GM12878 (cell line): ENCODE data around the gene ZNF454. TPM values are rescaled to one million over a fixed set of nuclear protein-coding genes. Genes with fewer than 3 reads are reported as not detected.

Experiments
- GABPA ChIP-seq: IDR thresholded peaks from 2 replicates; pipeline ENCODE4 v1.6.1; 2014; ENCODE audit warnings: antibody characterized with exemption, low read depth, mild to moderate bottlenecking, inconsistent platforms
- POLR2AphosphoS5 ChIP-seq: IDR thresholded peaks from 2 replicates; pipeline ENCODE4 v1.6.1; 2011; ENCODE audit warnings: mild to moderate bottlenecking, low read length, inconsistent platforms
- polyA plus RNA-seq, 11 experiments: library from polyadenylated mRNA; depleted of rRNA in 4 of 11; unstranded in 6 of 11; stranded (reverse) in 5 of 11; fragments of >200 nt; fragmentation: Nextera tagmentation in 4 of 11; fragmentation: Illumina TruSeq in 1 of 11; extraction: Ambion mirVana in 4 of 11; extraction: Trizol in 1 of 11; gene quantifications; 1 replicate in 1 of 11; 2 replicates in 10 of 11; pipeline versions ENCODE4 v1.2.1 to v1.2.3, GENCODE V29; 2011 to 2016; ENCODE audit warnings: inconsistent platforms in 2 of 11, missing spikeins in 2 of 11, low read depth in 1 of 11
- total RNA-seq, 4 experiments: library from RNA; depleted of rRNA in 3 of 4; stranded (reverse); fragments of >200 nt in 3 of 4; fragmentation: Illumina TruSeq in 1 of 4; extraction: Trizol in 1 of 4; gene quantifications; 2 replicates each; pipeline versions ENCODE4 v1.2.1 to v1.2.3, GENCODE V29; 2013 to 2021
- TF ChIP-seq, protein P1 (sequence below): fragments of 450-650 bp; IDR thresholded peaks from 2 replicates; pipeline ENCODE4 v1.6.1; 2016; ENCODE audit warnings: mild to moderate bottlenecking

The ZNF454 gene
- total and polyA plus RNA-seq, 10 of the 15 experiments (the other 5 are each of a cell fraction or from before 2014, with no cell fraction given), result not detected

DNA sequence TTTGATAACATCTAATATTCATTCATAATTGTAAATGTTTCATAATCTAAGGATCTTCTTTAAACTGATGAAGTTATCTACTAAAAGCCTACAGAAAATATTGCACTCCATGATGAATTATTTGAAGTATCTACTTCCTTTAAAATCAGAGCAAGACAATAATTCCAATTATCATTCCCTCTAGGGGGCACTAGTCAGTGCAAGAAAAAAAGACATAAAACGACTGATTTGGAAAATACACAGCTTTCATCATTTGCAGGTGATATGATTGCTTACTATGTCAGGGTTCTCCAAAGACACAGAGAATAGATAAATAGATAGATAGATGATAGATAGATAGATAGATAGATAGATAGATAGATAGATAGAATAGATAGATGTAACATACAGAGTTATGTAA is 67.7 kb downstream of the ZNF454 start (continued):
- TF ChIP-seq GABPA, result no peak
- TF ChIP-seq, protein P1, sequence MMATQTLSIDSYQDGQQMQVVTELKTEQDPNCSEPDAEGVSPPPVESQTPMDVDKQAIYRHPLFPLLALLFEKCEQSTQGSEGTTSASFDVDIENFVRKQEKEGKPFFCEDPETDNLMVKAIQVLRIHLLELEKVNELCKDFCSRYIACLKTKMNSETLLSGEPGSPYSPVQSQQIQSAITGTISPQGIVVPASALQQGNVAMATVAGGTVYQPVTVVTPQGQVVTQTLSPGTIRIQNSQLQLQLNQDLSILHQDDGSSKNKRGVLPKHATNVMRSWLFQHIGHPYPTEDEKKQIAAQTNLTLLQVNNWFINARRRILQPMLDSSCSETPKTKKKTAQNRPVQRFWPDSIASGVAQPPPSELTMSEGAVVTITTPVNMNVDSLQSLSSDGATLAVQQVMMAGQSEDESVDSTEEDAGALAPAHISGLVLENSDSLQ, result no peak
- TF ChIP-seq POLR2AphosphoS5, result no peak

Other genes with a start within 250 kb of the ZNF454 start
- gene ZNF354A, start 210.5 kb upstream of the ZNF454 start, total RNA-seq (2014; rRNA removed), result 6.4 and 7.1 TPM in 2 replicates
- gene ZNF354A, start 210.5 kb upstream of the ZNF454 start, total RNA-seq (2014; rRNA removed; fragmentation: Illumina TruSeq; extraction: Trizol), result 7.5 and 7.7 TPM in 2 replicates
- gene ZNF354A, start 210.5 kb upstream of the ZNF454 start, total RNA-seq (2021), result 4.2 and 4.5 TPM in 2 replicates
- gene ZNF354A, start 210.5 kb upstream of the ZNF454 start, polyA plus RNA-seq (2011; rRNA removed), result 9.4 and 16.4 TPM in 2 replicates
- 7.4 and 10.9 TPM in 2 replicates for gene ZNF354A, start 210.5 kb upstream of the ZNF454 start, polyA plus RNA-seq (2014; fragmentation: Illumina TruSeq; extraction: Trizol)
- 1 to 10 TPM in 1 of 2 experiments, under 1 TPM in 1; 0.60 to 1.8 TPM for gene ZNF354A, start 210.5 kb upstream of the ZNF454 start, polyA plus RNA-seq (2014; fragmentation: Nextera tagmentation; extraction: Ambion mirVana)
- 3.9 and 5.8 TPM in 2 replicates for gene ZNF354A, start 210.5 kb upstream of the ZNF454 start, polyA plus RNA-seq (2014; rRNA removed)
- 1 to 10 TPM; 3.2 to 4.2 TPM for gene ZNF354A, start 210.5 kb upstream of the ZNF454 start, polyA plus RNA-seq (2016; fragmentation: Nextera tagmentation; extraction: Ambion mirVana)
- 4.5 and 4.9 TPM in 2 replicates for gene ZNF354B, start 81.2 kb upstream of the ZNF454 start, total RNA-seq (2014; rRNA removed)
- gene ZNF354B, start 81.2 kb upstream of the ZNF454 start, total RNA-seq (2014; rRNA removed; fragmentation: Illumina TruSeq; extraction: Trizol), result 5.2 and 5.6 TPM in 2 replicates
- 5.9 and 7.6 TPM in 2 replicates for gene ZNF354B, start 81.2 kb upstream of the ZNF454 start, total RNA-seq (2021)
- 11.1 and 17.7 TPM in 2 replicates for gene ZNF354B, start 81.2 kb upstream of the ZNF454 start, polyA plus RNA-seq (2011; rRNA removed)
- 6.2 and 9.1 TPM in 2 replicates for gene ZNF354B, start 81.2 kb upstream of the ZNF454 start, polyA plus RNA-seq (2014; fragmentation: Illumina TruSeq; extraction: Trizol)
- 1 to 10 TPM in 1 of 2 experiments, under 1 TPM in 1; 0.64 to 1.2 TPM for gene ZNF354B, start 81.2 kb upstream of the ZNF454 start, polyA plus RNA-seq (2014; fragmentation: Nextera tagmentation; extraction: Ambion mirVana)
- gene ZNF354B, start 81.2 kb upstream of the ZNF454 start, polyA plus RNA-seq (2014; rRNA removed), result 5.8 and 6.8 TPM in 2 replicates
- gene ZNF354B, start 81.2 kb upstream of the ZNF454 start, polyA plus RNA-seq (2016; fragmentation: Nextera tagmentation; extraction: Ambion mirVana), result 1 to 10 TPM; 2.0 TPM
- not detected in 2 replicates for gene ZFP2, start 45.3 kb upstream of the ZNF454 start, total RNA-seq (2014; rRNA removed)
- gene ZFP2, start 45.3 kb upstream of the ZNF454 start, total RNA-seq (2014; rRNA removed; fragmentation: Illumina TruSeq; extraction: Trizol), result not detected in 2 replicates
- not detected in 2 replicates for gene ZFP2, start 45.3 kb upstream of the ZNF454 start, total RNA-seq (2021)
- 0.08 and 0.30 TPM in 2 replicates for gene ZFP2, start 45.3 kb upstream of the ZNF454 start, polyA plus RNA-seq (2011; rRNA removed)
- gene ZFP2, start 45.3 kb upstream of the ZNF454 start, polyA plus RNA-seq (2014; fragmentation: Illumina TruSeq; extraction: Trizol), result not detected in 2 replicates
- gene ZFP2, start 45.3 kb upstream of the ZNF454 start, polyA plus RNA-seq (2014; fragmentation: Nextera tagmentation; extraction: Ambion mirVana), result under 1 TPM in 1 of 2 experiments, not detected in 1; 0.10 TPM
- not detected in 2 replicates for gene ZFP2, start 45.3 kb upstream of the ZNF454 start, polyA plus RNA-seq (2014; rRNA removed)
- under 1 TPM in 1 of 2 experiments, not detected in 1; 0.26 TPM for gene ZFP2, start 45.3 kb upstream of the ZNF454 start, polyA plus RNA-seq (2016; fragmentation: Nextera tagmentation; extraction: Ambion mirVana)
- gene GRM6, start 54.1 kb downstream of the ZNF454 start, total RNA-seq (2014; rRNA removed), result not detected in 2 replicates
- not detected in 2 replicates for gene GRM6, start 54.1 kb downstream of the ZNF454 start, total RNA-seq (2014; rRNA removed; fragmentation: Illumina TruSeq; extraction: Trizol)
- not detected in 2 replicates for gene GRM6, start 54.1 kb downstream of the ZNF454 start, total RNA-seq (2021)
- gene GRM6, start 54.1 kb downstream of the ZNF454 start, polyA plus RNA-seq (2011; rRNA removed), result not detected in 2 replicates
- gene GRM6, start 54.1 kb downstream of the ZNF454 start, polyA plus RNA-seq (2014; fragmentation: Illumina TruSeq; extraction: Trizol), result not detected in 2 replicates
- gene GRM6, start 54.1 kb downstream of the ZNF454 start, polyA plus RNA-seq (2014; fragmentation: Nextera tagmentation; extraction: Ambion mirVana), result not detected
- not detected in 2 replicates for gene GRM6, start 54.1 kb downstream of the ZNF454 start, polyA plus RNA-seq (2014; rRNA removed)
- not detected for gene GRM6, start 54.1 kb downstream of the ZNF454 start, polyA plus RNA-seq (2016; fragmentation: Nextera tagmentation; extraction: Ambion mirVana)
- gene ZNF879, start 82.6 kb downstream of the ZNF454 start, total RNA-seq (2014; rRNA removed), result not detected in 2 replicates
- not detected in 2 replicates for gene ZNF879, start 82.6 kb downstream of the ZNF454 start, total RNA-seq (2014; rRNA removed; fragmentation: Illumina TruSeq; extraction: Trizol)
- gene ZNF879, start 82.6 kb downstream of the ZNF454 start, total RNA-seq (2021), result not detected in 2 replicates
- 0.03 TPM in 1 of 2 replicates, not detected in the other for gene ZNF879, start 82.6 kb downstream of the ZNF454 start, polyA plus RNA-seq (2011; rRNA removed)
- not detected in 2 replicates for gene ZNF879, start 82.6 kb downstream of the ZNF454 start, polyA plus RNA-seq (2014; fragmentation: Illumina TruSeq; extraction: Trizol)
- not detected for gene ZNF879, start 82.6 kb downstream of the ZNF454 start, polyA plus RNA-seq (2014; fragmentation: Nextera tagmentation; extraction: Ambion mirVana)
- not detected in 2 replicates for gene ZNF879, start 82.6 kb downstream of the ZNF454 start, polyA plus RNA-seq (2014; rRNA removed)
- not detected for gene ZNF879, start 82.6 kb downstream of the ZNF454 start, polyA plus RNA-seq (2016; fragmentation: Nextera tagmentation; extraction: Ambion mirVana)
- not detected in 2 replicates for gene ZNF354C, start 119.2 kb downstream of the ZNF454 start, total RNA-seq (2014; rRNA removed)
- not detected in 2 replicates for gene ZNF354C, start 119.2 kb downstream of the ZNF454 start, total RNA-seq (2014; rRNA removed; fragmentation: Illumina TruSeq; extraction: Trizol)
- 0.03 TPM in 1 of 2 replicates, not detected in the other for gene ZNF354C, start 119.2 kb downstream of the ZNF454 start, total RNA-seq (2021)
- 0.01 and 0.03 TPM in 2 replicates for gene ZNF354C, start 119.2 kb downstream of the ZNF454 start, polyA plus RNA-seq (2011; rRNA removed)
- gene ZNF354C, start 119.2 kb downstream of the ZNF454 start, polyA plus RNA-seq (2014; fragmentation: Illumina TruSeq; extraction: Trizol), result not detected in 2 replicates
- under 1 TPM in 1 of 2 experiments, not detected in 1; 0.02 TPM for gene ZNF354C, start 119.2 kb downstream of the ZNF454 start, polyA plus RNA-seq (2014; fragmentation: Nextera tagmentation; extraction: Ambion mirVana)
- gene ZNF354C, start 119.2 kb downstream of the ZNF454 start, polyA plus RNA-seq (2014; rRNA removed), result not detected in 2 replicates
- not detected for gene ZNF354C, start 119.2 kb downstream of the ZNF454 start, polyA plus RNA-seq (2016; fragmentation: Nextera tagmentation; extraction: Ambion mirVana)